Measurements from ENCODE around the gene ELMO1. TPM values are rescaled to one million over a fixed set of nuclear protein-coding genes. Genes with fewer than 3 reads are reported as not detected.

Gene ELMO1
- total RNA-seq, 1 donor from 2014 or later: 29.4 TPM

DNA sequence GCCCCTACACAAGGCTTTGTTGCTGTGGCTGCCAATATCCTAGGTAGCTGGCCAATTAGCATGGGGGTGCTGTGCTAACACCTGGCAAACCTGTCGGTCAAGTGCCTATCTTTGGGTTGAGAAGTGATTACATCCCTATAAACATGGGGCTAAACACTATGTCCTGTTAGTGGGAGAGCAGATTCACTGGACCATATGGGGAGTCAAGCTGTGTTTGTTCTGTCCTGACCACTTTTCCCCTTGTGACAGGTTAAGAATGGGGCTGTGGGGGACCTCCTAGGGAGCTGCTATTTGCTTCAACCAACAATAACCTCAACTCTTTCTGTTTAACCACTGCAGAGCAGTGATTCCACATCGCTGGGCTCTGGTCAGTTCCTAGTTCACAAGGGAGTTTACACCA lies 572.9 kb downstream of the ELMO1 start:
- Mint-ChIP-seq H3K36me3 (no peaks in the 10 kb centered on the region), H3K4me1 (ENCODE audit: unreplicated experiment) (peaks cover 28% of the 10 kb centered on the region), H3K27me3 (no peaks in the 10 kb centered on the region), H3K9me3 (no peaks in the 10 kb centered on the region), H3K4me3 (no peak overlapping the region), H3K27ac (no peak overlapping the region)
- TF ChIP-seq, protein P1, sequence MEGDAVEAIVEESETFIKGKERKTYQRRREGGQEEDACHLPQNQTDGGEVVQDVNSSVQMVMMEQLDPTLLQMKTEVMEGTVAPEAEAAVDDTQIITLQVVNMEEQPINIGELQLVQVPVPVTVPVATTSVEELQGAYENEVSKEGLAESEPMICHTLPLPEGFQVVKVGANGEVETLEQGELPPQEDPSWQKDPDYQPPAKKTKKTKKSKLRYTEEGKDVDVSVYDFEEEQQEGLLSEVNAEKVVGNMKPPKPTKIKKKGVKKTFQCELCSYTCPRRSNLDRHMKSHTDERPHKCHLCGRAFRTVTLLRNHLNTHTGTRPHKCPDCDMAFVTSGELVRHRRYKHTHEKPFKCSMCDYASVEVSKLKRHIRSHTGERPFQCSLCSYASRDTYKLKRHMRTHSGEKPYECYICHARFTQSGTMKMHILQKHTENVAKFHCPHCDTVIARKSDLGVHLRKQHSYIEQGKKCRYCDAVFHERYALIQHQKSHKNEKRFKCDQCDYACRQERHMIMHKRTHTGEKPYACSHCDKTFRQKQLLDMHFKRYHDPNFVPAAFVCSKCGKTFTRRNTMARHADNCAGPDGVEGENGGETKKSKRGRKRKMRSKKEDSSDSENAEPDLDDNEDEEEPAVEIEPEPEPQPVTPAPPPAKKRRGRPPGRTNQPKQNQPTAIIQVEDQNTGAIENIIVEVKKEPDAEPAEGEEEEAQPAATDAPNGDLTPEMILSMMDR (conservative IDR thresholded peaks at IDR 0.05): no peak
- no peak for DNase-seq (ENCODE audit: extremely low spot score, unreplicated experiment)

DNA sequence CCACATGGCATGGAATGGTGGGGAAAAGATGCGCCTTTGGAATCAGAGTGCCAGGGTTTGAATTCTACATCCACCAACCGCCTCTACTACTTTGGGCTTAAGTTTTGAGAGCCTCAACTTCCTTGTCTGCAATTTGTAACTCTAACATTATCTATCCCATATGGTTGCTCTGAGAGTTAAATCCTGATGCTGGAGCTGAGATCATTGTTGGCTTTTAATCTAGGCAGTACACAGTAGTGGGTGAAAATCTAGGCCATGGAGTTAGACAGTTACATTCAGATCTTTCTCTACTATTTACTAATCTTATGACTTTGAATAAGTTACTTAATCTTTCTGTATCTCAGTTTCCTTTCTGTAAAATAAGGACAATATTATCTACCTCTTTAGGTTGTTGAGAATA lies 574.6 kb downstream of the ELMO1 start:
- TF ChIP-seq, protein P1 (conservative IDR thresholded peaks at IDR 0.05): no peak
- Mint-ChIP-seq H3K9me3 (no peaks in the 10 kb centered on the region), H3K27ac (no peak overlapping the region), H3K4me3 (no peak overlapping the region), H3K27me3 (no peaks in the 10 kb centered on the region), H3K36me3 (no peaks in the 10 kb centered on the region), H3K4me1 (ENCODE audit: unreplicated experiment) (peaks cover 17% of the 10 kb centered on the region)
- no peak for DNase-seq (ENCODE audit: extremely low spot score, unreplicated experiment)

DNA sequence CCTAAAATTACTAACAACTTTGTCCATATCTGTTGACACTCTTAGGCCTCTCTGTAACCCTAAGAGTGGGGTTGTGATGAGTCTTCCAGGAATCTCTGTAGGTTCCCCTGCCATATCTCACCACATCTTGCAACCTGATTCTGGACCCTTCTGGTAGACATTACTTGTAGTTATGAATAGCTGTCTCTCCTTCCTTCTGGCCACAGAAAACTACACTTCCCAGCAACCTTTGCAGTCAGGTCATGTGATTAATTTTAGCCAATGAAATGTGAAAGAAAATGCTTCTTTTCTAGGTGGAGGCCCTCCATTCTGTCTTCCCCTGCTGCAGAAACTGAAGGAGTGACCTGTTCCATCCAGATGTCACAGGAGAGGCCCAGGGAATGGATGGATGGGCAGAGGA lies 576.8 kb downstream of the ELMO1 start:
- Mint-ChIP-seq H3K36me3 (peaks cover 4% of the 10 kb centered on the region), H3K27me3 (no peaks in the 10 kb centered on the region), H3K4me1 (ENCODE audit: unreplicated experiment) (peaks cover 4% of the 10 kb centered on the region), H3K4me3 (no peak overlapping the region), H3K9me3 (no peaks in the 10 kb centered on the region), H3K27ac (no peak overlapping the region)
- no peak for DNase-seq (ENCODE audit: extremely low spot score, unreplicated experiment)
- TF ChIP-seq, protein P1 (conservative IDR thresholded peaks at IDR 0.05): no peak

DNA sequence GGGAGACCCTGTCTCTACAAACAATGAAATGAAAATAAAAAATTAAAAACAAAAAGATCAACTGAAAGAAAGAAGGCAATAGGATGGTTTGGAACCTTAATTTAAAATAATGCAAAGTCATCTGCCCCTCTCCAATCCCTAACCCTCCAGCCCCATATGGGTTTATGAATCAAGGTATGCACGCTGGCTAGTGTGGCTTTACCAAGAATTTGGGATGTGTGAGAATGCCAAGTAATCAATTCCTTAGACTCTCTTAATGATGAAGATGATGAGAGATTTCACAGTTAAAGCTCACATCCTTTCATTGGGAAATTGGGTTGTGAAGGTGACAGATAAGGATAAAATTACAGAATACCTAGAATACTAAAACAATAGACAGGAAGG lies 577.3 kb downstream of the ELMO1 start:
- Mint-ChIP-seq H3K9me3 (no peaks in the 10 kb centered on the region), H3K27me3 (no peaks in the 10 kb centered on the region), H3K27ac (no peak overlapping the region), H3K36me3 (peaks cover 4% of the 10 kb centered on the region), H3K4me3 (no peak overlapping the region), H3K4me1 (ENCODE audit: unreplicated experiment) (peaks cover 4% of the 10 kb centered on the region)
- TF ChIP-seq, protein P1 (conservative IDR thresholded peaks at IDR 0.05): no peak
- DNase-seq (ENCODE audit: extremely low spot score, unreplicated experiment): no peak

DNA sequence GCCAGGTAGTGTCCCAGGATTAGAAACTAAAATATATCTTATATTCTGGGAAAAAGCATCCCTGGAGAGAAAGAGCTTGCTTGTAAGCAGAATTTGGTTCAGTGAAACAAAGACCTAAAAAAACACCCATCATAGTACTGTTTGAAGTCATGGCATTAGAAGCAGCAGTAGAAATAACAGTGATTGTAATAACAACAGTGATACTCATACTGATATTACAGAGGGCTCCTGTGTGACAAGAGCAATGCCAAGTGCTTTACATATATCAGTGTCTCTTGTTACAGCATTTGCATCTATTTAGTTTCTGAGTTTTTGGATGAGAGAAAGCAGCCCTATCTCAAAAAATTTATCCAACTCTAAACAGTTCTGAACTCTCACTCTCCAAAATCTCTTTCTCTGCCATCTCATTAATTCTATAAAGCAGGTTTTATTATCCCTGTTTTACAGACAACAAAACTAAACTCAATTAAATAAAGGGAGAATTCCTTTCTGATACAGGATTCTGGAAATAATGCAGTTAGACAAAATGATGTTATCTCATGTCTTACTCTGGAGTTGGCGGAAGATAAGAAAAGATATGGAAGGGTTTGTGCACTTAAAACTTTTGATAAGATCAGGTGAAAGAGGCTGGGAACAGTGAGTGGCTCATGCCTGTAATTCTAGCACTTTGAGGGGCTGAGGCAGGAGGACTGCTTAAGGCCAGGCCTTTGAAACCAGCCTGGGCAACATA lies 577.9 kb downstream of the ELMO1 start:
- H3K36me3 Mint-ChIP-seq: peaks cover 4% of the 10 kb centered on the region
- H3K27ac Mint-ChIP-seq: no peak overlapping the region
- TF ChIP-seq, protein P1 (conservative IDR thresholded peaks at IDR 0.05): no peak
- H3K4me1 Mint-ChIP-seq (ENCODE audit: unreplicated experiment): peaks cover 4% of the 10 kb centered on the region
- no peaks in the 10 kb centered on the region for H3K9me3 Mint-ChIP-seq
- no peak overlapping the region for H3K4me3 Mint-ChIP-seq
- no peaks in the 10 kb centered on the region for H3K27me3 Mint-ChIP-seq
- DNase-seq (ENCODE audit: extremely low spot score, unreplicated experiment): no peak

Data from type B pancreatic cell (in vitro differentiated cells).